ENCODE data around the gene KCNIP3.

Gene KCNIP3

DNA sequence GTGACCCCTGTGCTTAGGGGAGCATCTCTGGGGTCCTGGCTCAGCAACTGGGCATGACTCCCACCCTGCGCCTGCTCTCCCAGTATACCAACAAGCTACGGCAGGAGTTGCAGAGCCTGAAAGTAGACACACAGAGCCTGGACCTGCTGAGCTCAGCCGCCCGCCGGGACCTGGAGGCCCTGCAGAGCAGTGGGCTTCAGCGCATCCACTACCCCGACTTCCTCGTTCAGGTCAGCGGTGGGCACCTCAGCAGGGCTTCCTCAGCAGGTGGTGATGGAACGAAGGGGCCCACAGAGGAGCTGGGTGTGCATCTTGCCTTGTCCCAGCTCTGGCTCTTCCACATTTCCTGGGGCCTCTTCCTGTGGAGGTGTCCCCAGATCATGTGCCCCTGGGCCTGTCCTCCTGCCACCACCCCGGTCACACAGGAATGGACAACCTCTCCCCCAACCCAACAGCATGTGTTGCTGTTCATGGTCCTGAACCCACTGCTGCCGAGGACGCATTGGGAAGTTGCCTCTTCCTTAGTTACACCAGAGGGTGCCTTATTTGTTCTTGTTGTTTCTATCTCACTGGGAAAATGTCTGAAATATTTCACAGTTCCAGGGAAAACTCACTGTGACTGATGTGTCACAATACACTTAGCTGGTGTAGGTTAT is 12.1 kb upstream of the KCNIP3 start:
- CTCF ChIA-PET, result no interaction called here

DNA sequence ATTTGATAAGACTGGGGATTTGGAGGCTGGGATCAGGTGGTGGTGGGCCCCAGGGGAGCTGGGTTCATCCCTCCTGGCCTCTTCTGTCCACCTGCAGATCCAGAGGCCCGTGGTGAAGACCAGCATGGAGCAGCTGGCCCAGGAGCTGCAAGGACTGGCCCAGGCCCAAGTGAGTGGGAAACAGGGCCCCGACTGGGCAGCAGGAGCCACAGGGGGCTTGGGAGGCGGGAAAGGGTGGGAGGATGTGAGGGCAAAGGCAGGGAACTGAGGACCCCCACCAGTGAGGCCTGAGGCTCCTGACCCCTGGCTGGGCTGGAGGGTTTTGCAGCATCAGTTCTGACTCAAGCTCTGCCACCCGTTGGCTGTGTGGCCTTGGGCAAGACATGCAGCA is 11.6 kb upstream of the KCNIP3 start:
- ChIA-PET CTCF (no interaction called here), POLR2A (no interaction called here)
- TF ChIP-seq CTBP1 (IDR thresholded peaks at IDR 0.05; ENCODE audit: borderline replicate concordance) (no peak), BHLHE40 (IDR thresholded peaks at IDR 0.05; ENCODE audit: borderline replicate concordance) (no peak), ELF4 (IDR thresholded peaks at IDR 0.05) (no peak), FOXK2 (IDR thresholded peaks at IDR 0.05) (no peak)
- TF ChIP-seq, protein P1, sequence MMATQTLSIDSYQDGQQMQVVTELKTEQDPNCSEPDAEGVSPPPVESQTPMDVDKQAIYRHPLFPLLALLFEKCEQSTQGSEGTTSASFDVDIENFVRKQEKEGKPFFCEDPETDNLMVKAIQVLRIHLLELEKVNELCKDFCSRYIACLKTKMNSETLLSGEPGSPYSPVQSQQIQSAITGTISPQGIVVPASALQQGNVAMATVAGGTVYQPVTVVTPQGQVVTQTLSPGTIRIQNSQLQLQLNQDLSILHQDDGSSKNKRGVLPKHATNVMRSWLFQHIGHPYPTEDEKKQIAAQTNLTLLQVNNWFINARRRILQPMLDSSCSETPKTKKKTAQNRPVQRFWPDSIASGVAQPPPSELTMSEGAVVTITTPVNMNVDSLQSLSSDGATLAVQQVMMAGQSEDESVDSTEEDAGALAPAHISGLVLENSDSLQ (IDR thresholded peaks at IDR 0.05), result no peak
- DNase-seq (ENCODE audit: extremely low spot score), result no peak

More for the DNA sequence above, 12.1 kb upstream of the KCNIP3 start:
- TF ChIP-seq ELF4 (IDR thresholded peaks at IDR 0.05) (no peak), L3MBTL2 (conservative IDR thresholded peaks at IDR 0.05) (no peak), CTBP1 (IDR thresholded peaks at IDR 0.05; ENCODE audit: borderline replicate concordance) (no peak)
- TF ChIP-seq, protein P1 (IDR thresholded peaks at IDR 0.05), result no peak
- POLR2A ChIA-PET, result interaction anchor here (1.4 kb wide), 1 partner anchor 163 kb away, joined by 4 read pairs; the partner anchor contains the start of gene MRPS5
- DNase-seq (ENCODE audit: extremely low spot score), result no peak

DNA sequence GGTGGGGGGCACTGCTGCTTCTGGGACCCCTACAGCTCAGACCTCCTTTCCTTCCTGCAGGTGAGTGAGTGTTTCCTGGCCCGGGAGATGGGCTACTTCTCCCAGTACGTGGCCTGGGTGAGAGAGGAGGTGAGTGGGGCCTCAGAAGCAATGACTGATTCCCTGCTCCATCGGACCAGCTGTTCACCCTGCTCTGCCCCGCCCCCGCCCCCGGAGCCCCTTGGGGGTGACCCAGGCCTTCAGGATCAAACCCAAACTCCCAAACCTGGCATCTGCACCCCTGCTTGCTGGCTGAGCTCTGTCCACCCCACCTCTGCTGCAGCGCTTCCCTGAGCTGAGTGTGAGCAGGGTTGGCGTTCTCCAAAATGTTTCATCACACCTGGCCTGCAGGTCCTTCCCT is 9.8 kb upstream of the KCNIP3 start:
- CTCF ChIA-PET, result no interaction called here

GRCh38 chr2:95287806-95288205 is 9.3 kb upstream of the KCNIP3 start:
- ChIA-PET POLR2A (no interaction called here), CTCF (no interaction called here)
- no peak for TF ChIP-seq FOXA1 (IDR thresholded peaks at IDR 0.05)
- TF ChIP-seq, protein P1 (IDR thresholded peaks at IDR 0.05), result no peak
- no peak for TF ChIP-seq FOXK2 (IDR thresholded peaks at IDR 0.05)
- no peak for TF ChIP-seq LEF1 (IDR thresholded peaks at IDR 0.05; ENCODE audit: borderline replicate concordance)
- no peak for TF ChIP-seq NFRKB (IDR thresholded peaks at IDR 0.05)
- no peak for TF ChIP-seq TARDBP (IDR thresholded peaks at IDR 0.05)
- TF ChIP-seq SP1 (IDR thresholded peaks at IDR 0.05), result no peak
- TF ChIP-seq L3MBTL2 (conservative IDR thresholded peaks at IDR 0.05), result no peak
- no peak for TF ChIP-seq HDGF (IDR thresholded peaks at IDR 0.05; ENCODE audit: borderline replicate concordance)
- no peak for TF ChIP-seq ARNT (IDR thresholded peaks at IDR 0.05)
- TF ChIP-seq ZNF384 (IDR thresholded peaks at IDR 0.05), result no peak
- TF ChIP-seq BHLHE40 (IDR thresholded peaks at IDR 0.05; ENCODE audit: borderline replicate concordance), result no peak
- no peak for TF ChIP-seq ELF4 (IDR thresholded peaks at IDR 0.05)
- no peak for TF ChIP-seq CTBP1 (IDR thresholded peaks at IDR 0.05; ENCODE audit: borderline replicate concordance)
- no peak for TF ChIP-seq FOXM1 (IDR thresholded peaks at IDR 0.05; ENCODE audit: borderline replicate concordance)
- no peak for DNase-seq (ENCODE audit: extremely low spot score)

More for the DNA sequence above, 9.8 kb upstream of the KCNIP3 start:
- no peak for DNase-seq (ENCODE audit: extremely low spot score)
- TF ChIP-seq ELF4 (IDR thresholded peaks at IDR 0.05), result no peak
- no peak for TF ChIP-seq BHLHE40 (IDR thresholded peaks at IDR 0.05; ENCODE audit: borderline replicate concordance)
- TF ChIP-seq FOXA1 (IDR thresholded peaks at IDR 0.05), result no peak
- no peak for TF ChIP-seq NFRKB (IDR thresholded peaks at IDR 0.05)
- TF ChIP-seq HDGF (IDR thresholded peaks at IDR 0.05; ENCODE audit: borderline replicate concordance), result no peak
- no peak for TF ChIP-seq TARDBP (IDR thresholded peaks at IDR 0.05)
- TF ChIP-seq, protein P1 (IDR thresholded peaks at IDR 0.05), result no peak
- TF ChIP-seq LEF1 (IDR thresholded peaks at IDR 0.05; ENCODE audit: borderline replicate concordance), result no peak
- POLR2A ChIA-PET, result no interaction called here

DNA sequence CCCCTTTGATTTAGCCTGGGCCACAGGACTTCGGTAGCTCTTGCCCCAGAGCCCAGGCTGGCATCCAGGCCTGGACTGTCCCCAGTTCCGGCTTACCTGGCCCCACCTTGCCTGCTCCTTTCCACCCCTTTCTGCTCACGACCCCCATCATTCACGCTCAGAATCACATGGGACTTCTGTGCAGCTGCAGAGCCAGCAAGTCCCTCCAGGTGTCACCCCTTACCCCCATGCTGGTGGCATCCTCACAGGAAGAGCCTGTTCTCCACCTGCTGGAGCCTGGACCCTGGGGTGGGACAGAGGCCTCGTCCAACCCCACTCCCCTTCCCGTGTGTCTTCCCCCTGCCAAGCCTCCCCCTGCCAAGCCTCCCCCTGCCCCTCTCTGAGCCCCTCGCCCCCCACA is 7.9 kb upstream of the KCNIP3 start:
- ChIA-PET POLR2A (no interaction called here), CTCF (no interaction called here)
- no peak for TF ChIP-seq FOXK2 (IDR thresholded peaks at IDR 0.05)
- TF ChIP-seq TARDBP (IDR thresholded peaks at IDR 0.05), result no peak
- TF ChIP-seq FOXM1 (IDR thresholded peaks at IDR 0.05; ENCODE audit: borderline replicate concordance), result no peak
- no peak for TF ChIP-seq SUZ12 (IDR thresholded peaks at IDR 0.05)
- TF ChIP-seq CTBP1 (IDR thresholded peaks at IDR 0.05; ENCODE audit: borderline replicate concordance), result no peak
- TF ChIP-seq HDGF (IDR thresholded peaks at IDR 0.05; ENCODE audit: borderline replicate concordance), result no peak
- TF ChIP-seq LEF1 (IDR thresholded peaks at IDR 0.05; ENCODE audit: borderline replicate concordance), result no peak
- TF ChIP-seq ARNT (IDR thresholded peaks at IDR 0.05), result no peak
- TF ChIP-seq ELF4 (IDR thresholded peaks at IDR 0.05), result no peak
- no peak for TF ChIP-seq ZNF384 (IDR thresholded peaks at IDR 0.05)
- TF ChIP-seq FOXA1 (IDR thresholded peaks at IDR 0.05), result no peak
- TF ChIP-seq L3MBTL2 (conservative IDR thresholded peaks at IDR 0.05), result no peak
- TF ChIP-seq, protein P1 (IDR thresholded peaks at IDR 0.05), result no peak
- no peak for TF ChIP-seq NFRKB (IDR thresholded peaks at IDR 0.05)
- TF ChIP-seq SP1 (IDR thresholded peaks at IDR 0.05), result no peak
- no peak for TF ChIP-seq BHLHE40 (IDR thresholded peaks at IDR 0.05; ENCODE audit: borderline replicate concordance)
- no peak for DNase-seq (ENCODE audit: extremely low spot score)
